DMS 273 treated with DMSO at 0.1 percent for 48 hours (cell line): ENCODE results near the gene TPM1.
"Not testable (repeated sequence)": the region's sequence is repeated elsewhere in the genome, so short reads cannot be mapped to it uniquely, and the experiment has no call there.

Experiments
- DNase-seq: peaks from one replicate; lab custom pipeline; 2025; lab: John Stamatoyannopoulos, UW

TPM1 gene

DNA sequence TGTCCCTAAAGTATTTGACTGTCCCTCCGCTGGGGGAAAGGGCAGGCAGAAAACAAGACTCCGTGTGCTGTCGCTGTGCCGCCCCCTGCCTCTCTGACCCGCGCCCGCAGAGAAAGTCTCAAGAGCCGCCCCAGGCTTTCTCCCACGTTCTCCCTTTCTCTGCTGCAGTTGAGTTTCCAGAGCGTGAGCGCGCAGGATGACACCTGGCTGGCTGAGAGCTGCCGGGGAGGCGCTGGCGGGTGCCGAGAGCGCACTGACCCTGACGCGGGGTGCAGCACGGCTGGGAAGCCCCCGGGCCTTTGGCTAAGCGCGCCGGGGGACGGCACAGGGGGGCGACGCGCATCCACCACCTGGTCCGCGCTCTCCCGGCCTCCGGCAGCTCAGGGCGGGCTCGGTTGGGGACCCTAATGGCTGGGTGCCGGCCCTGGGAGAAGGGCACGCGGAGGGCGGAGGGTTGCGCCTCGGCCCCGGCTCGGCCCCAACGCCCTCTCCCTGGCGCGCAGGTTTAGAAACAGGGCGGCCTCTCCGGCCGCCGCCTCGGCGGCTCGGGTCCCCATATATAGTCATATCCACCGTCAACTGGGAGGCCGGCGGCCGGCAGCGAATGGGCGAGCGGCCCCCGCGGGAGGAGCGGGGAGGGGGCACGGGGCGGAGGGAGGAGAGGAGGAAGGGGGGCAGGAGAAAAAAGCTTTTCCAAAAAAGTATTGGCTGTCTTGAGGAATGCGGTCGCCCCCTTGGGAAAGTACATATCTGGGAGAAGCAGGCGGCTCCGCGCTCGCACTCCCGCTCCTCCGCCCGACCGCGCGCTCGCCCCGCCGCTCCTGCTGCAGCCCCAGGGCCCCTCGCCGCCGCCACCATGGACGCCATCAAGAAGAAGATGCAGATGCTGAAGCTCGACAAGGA is at the start of gene TPM1:
TPM1 (plus strand) TSS at position 774 of the 903 bp plus-strand sequence; CDS start at position 857, 83 bp downstream.
- DNase-seq, result peak; percentile 19

DNA sequence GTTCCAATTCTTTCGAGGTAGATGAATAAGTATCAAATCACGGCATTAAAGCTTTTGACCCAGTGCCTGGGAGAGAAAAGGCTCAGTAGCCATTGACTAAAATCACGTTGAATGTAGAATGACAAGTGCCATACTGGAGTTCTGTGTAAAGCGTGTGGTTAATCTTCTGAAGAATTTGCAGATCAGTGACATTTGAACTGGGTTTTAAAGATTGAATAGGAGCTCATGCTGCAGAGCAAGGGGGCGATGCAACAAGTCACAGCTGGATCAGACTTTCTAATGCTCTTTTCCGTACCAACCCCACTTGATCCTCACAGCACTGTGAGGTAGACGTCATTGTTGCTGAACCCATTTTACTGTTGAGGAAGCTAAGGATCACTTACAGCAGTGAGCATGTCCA is 49.5 kb upstream of the TPM1 start:
- no peak for DNase-seq

DNA sequence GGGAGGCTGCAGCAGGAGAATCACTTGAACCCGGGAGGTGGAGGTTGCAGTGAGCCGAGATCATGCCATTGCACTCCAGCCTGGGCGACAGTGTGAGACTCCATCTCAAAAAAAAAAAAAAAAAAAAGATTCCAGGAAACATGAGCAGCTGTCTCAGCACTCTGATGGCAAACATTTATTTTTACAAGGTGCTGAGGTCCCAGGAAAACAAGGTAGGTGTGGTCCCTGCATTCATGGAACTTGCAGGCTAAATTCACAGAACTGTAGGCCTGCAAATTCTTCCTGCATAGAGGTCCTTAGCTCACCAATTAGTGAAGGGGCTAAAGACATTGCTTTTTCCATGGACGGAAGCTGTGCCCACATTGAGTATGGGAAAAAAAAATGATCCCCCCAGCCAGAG is 48.9 kb upstream of the TPM1 start:
- DNase-seq, result not testable (repeated sequence)

- no peak for DNase-seq
Measured at GRCh38 chr15:62994439-62994838, 48.1 kb upstream of the TPM1 start.

DNA sequence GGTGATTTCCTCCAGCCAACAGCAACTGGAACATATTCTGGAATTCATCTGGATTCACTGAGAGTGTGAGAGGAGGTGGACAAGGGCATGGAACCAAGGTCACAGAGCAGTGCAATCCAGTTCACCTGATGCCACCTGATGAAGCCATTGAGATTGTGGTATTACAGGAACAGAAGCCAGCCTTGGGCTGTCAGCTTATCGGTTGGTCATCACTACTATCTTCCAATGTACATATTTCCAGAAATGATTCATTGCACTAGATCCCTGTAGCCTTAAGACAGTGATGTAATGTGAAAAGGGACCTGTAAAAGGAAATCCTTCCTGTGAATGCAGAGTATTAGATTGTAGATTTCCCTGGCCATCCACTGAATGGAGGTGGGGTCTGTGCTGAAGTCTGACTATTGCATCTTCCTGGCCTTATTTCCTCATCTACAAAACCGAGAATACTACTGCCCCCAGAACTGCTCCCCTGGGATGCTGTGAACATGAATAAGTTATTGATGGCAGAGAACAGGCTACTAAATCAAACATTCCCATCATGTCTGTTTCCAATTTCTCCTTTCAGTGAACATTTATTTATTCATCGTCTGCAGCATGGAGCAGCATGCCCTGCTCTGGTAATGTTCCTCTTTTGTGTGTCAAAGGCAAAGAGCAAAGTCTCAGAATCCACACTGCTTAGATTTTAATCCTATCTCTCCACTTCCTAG is 47.4 kb upstream of the TPM1 start:
- DNase-seq, result no peak

DNA sequence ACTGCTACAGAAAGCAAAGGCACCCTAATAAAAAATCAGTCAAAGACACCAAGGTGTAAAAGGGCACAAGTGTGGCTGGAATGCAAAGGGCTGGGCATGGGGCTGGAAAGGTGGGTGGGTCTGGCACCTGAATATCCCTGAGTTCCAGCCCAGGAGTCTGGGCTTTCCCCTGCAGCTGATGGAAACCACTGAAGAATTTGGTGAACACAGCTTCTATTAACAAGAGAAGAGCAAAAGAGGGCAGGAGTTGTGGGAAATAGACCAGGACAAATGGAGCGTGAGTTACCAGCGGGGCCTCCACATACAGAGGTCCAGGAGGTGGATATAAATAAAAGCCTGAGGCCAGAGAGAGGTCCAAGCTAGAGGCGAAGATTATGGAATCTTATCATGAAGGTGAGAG is 45.1 kb upstream of the TPM1 start:
- DNase-seq, result no peak

DNA sequence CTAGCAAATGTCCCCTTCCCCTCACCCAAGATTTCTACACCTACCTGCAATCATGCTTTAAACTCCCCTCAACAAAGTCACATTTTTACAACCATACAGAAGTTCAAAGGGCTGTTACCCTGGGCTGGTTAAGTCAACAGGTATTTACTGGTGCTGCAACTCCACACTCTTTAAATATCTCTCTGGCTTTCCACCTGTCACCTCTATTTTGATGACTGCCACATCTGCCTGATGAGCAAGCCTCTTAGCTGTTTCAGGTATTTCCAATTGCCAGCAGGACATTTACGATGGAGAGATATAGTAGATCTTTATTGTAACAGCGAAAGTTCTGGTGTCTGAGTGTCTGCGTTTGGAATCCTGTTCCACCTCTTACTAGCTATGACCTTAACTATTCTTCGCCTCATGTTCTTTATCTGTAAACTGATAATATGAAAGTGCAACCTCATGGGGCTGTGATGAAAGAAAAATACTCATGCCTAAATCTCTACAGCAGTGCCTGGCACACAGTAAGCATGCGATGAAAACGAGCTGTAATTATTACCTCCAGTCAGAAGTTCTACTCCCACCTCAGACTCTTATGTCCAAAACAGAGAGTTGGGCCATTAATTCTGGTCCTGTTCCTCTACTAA is 44.2 kb upstream of the TPM1 start:
- DNase-seq, result no peak

- DNase-seq, result no peak
Measured at GRCh38 chr15:62999178-62999577, 43.4 kb upstream of the TPM1 start.

- DNase-seq, result no peak
Measured at GRCh38 chr15:62999923-63000561, 42.5 kb upstream of the TPM1 start.

GRCh38 chr15:63000706-63001105 is 41.8 kb upstream of the TPM1 start:
- DNase-seq, result no peak

DNA sequence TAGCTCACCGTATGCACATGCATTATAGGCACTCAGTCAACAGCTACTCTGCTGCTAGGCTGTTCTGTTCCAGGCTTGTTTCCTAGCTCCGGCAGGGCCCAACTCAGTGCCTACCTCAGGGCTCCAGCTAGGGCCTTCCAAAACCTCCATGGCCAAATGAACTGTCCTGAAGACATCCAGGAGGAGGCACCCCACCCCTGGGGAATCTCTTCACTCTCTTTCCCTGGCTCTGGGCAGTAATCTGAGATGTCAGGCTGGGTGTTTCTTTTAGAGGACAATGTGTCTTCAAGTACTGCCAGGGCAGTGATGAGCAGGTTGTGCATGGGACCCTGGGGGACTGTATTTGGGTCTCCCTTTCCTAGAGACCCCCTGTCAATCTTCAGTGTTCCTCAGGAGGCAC is 38.3 kb upstream of the TPM1 start:
- DNase-seq, result no peak

GRCh38 chr15:63006032-63006878 is 36.3 kb upstream of the TPM1 start:
- no peak for DNase-seq

DNA sequence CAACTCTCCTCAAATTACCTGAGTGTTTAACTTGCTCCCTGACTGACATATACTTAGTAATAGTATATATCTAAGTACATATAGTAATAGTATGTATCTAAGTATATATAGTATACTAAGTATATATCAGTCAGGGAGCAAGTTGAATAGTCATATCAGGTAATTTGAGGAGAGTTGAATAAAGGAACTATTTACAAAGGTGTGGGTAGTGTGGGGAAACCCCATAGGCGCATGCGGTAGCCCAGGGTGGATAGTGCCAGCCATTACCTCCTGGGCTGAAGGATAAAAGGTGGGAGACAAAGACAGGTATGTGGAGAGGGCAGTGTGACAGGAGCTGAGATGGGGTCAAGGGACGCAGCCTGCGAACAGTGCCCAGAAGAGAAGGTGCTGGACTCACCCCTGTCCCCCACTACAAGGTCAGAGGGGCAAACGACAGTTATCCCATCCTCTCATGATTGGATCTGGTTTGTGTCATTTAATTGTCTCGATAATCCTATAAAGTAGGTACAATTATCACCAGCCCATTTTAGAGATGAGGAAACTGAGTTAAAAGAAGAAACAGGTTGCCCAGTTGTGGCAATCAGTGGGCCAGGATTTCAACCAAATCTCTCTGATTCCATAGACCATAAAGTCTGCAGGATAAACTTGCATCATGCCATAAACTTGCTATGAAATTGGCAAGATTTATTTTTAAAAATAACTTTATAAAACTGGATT is 34.1 kb upstream of the TPM1 start:
- DNase-seq, result no peak

- no peak for DNase-seq
Measured at GRCh38 chr15:63010386-63010785, 32.2 kb upstream of the TPM1 start.

DNA sequence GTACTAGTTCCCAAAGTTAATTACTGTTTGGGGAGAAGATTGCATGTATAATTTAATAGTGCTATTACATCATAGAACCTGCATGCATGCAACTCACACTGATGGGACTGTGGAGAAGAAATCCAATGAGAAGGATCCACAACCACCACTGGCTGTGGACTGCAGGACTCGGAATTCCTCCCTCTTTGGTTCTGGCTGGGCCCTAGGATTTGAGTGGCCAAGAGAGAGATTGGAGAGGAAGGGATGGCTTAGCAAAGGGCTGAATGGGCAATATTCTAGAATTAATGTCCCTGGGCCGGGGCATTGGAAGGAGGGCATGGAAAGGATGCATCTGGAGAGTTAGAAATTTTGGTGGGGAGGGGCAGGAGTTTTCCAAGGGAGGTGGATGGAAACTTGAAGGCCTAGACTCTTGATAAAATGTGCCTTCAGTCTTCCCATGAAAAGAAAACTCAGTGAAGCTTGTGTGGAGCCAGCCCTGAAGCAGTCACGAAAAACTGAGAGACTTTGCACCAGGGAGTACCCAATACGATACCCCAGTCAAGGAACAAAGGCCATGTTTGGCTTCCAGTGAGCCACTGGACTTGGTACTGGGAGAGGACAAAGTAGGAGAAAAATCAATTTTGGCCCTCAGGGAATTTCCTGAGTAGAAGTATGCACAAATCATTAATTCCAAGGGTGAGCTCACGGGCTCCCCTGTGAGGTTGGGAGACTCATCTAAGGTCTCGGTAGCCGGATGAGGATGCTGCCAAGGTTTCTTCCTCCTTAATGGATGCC is 31.4 kb upstream of the TPM1 start:
- no peak for DNase-seq

- DNase-seq, result no peak
Measured at GRCh38 chr15:63012444-63012843, 30.1 kb upstream of the TPM1 start.

DNA sequence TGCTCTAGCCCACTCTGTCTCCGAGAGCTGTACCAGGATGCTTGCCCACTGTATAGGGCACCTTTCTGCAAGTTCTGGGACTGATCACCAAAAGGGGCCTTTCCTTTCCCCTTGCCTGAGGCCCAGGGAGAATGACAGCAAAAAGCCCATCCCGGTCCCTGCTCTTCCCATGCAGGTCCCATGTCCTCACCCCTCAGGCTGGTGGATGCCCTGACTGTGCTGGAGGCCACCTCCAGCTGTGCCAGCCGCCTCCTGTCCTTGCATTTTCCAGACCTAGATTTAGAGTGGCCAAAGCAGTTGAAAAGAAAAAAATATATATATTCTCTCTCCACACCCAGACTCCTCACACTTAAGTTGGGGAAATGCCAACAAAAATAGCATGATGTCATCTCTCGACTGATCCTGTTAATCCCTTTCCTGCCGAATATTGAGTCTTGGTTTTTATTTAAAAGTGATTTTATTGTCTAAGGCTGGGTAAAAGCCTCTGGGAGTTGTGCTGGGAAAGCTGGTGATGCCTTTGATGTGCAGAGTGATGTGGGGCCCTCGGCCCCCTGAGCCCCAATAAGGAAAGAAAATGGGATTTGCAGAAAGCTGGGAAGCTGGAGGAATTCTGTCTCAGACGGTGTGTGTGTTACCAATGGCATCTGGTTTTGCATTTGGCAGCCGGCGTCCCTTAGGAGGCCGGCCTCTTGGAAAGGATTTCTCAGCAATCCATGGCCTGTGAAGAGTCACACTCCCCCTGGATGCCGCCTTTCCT is 29.3 kb upstream of the TPM1 start:
- DNase-seq, result no peak

DNA sequence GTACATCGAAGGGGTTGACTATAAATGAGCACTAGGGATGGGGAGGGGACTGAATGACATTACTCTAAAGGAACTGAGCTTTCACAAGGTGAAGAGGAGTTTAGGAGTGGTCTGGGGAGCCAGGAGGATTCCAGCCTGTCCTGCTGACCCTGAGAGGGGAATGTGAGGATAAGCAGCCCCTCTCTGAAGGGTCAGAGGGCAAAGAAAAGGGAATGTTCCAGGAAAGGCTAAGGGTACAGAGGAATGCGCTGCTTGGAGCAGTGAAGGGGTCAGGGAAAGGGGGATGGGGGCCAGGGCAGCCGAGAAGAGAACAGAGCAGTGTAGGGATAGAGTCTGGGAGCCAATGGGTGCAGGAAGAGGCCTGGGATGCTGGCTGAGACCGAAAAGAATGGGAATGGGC is 28.0 kb upstream of the TPM1 start:
- DNase-seq, result no peak

- DNase-seq, result no peak
Measured at GRCh38 chr15:63015618-63016017, 26.9 kb upstream of the TPM1 start.
